GM19438 (cell line): ENCODE data around the gene NXN.
"Not testable (repeated sequence)": the region's sequence is repeated elsewhere in the genome, so short reads cannot be mapped to it uniquely, and the experiment has no call there.

ENCODE experiments used
- ATAC-seq: cut with Tn5 transposase; IDR thresholded peaks from one replicate; pipeline ENCODE4 v1.9.1; 2021; ENCODE audit warnings: low read depth; ENCODE audit not compliant: unreplicated experiment

Gene NXN

DNA sequence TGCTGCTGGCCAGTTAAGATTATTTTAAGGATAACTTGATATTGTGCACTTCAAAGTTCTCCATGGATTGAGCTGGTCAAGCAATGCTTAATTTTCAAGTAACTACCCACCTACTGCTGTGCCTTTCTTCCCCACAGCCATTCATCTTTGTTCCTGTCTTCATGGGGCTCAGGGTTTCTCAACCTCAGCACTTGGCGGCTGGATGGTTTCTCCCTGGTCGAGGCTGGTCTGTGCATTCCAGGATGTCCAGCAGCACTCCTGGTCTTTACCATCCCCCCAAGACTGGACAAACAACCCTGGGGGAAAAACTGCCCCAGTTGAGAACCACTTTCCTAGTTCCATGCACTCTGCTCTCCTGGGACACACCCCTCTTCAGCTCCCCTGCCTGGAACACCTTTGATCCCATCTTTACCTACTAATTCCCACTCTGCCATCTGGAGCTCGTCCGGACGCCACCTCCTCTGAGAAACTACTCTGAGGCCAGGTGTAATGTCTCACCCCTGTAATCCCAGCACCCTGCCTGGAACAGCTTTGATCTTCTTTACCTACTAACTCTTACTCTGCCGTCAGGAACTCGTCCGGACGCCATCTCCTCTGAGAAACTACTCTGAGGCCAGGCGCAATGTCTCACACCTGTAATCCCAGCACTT lies 81.5 kb downstream of the NXN start:
- ATAC-seq, result no peak

DNA sequence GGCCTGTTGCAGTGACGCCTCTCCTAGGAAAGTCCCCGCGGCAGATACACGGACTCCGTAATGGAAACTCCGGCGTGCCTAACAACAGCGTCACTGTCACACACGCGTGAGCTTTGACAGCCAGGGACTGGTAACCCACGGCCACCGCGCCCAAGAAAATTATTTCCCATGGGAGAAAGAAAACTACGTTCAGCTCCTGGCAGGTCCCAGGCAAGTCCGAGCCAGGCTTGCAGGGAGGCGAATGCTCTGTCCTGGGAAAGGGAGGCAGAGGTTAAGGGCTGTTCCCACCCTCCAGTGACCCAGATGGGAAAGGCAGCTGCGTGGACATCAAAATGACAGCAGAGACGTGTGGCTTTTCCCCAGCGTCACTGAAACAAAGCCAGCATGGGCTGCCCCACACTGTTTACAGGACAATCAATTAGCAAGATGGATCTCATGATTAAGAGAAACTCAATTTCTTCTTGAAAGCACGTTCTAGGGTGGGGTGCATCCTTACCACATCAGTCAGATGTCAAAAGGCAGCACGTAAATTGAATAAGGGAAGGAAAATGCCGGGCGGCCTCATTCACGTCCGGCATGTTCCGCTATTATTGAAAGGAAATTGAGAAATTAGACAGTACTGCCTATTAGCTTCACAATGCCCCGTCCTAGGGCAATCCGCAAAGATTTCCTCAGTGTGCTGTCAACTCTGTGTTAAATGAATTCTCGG lies 82.5 kb downstream of the NXN start:
- ATAC-seq, result no peak

DNA sequence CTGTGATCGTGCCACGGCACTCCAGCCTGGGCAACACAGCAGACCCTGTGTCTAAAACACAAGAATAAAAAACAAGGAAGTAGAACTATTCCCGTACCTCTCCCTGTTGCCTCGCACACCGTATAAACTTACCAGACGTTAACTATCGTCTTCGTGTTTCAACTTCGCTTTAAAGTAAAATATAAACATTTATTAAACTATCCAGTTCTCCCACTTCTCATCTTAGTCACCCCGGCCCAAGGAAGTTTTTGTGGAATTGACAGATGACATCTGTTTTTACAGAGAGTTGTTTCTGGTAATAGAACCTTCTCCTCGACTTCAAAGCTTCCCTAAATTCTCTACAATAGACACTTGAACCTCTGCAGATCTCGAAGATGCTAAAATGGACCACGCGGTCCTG lies 83.1 kb downstream of the NXN start:
- ATAC-seq, result no peak

DNA sequence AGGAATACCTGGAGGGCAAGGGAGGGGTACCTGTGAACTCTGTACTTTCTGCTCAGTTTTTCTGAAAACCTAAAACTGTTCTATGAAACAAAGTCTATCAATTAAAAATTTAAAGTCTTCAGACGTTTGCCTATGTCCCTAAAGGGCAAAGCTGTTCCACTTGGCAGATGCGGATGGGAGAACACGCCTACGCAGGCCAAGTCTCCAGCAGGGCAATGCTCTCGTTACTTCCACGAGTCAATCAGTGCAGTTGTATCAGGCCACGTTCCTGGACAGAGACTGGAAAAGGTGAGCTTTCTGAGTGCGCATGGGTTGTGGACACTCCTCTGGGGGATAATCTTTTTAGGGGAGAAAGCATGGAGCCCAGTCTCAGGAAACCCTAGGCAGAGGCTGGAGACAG lies 86.6 kb downstream of the NXN start:
- ATAC-seq, result no peak

DNA sequence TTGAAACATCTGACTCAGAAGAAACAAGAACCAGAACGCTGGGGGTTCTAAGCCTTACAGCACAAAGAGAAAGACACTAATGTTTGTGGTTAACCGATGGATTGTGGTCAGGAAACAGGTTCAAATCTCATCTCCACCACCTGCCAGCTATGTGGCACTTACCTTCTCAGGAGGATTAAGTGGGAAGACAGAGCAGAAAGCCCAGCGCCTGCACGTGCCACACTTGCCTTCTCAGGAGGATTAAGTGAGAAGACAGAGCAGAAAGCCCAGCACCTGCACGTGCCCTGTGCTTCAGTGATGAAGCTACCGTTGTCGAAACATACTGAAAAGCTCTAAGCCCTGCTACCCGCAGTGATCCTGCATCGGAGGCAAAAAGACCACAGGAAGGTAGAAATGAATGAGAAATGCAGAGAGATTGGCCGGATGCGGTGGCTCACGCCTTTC lies 90.6 kb downstream of the NXN start:
- no peak for ATAC-seq

DNA sequence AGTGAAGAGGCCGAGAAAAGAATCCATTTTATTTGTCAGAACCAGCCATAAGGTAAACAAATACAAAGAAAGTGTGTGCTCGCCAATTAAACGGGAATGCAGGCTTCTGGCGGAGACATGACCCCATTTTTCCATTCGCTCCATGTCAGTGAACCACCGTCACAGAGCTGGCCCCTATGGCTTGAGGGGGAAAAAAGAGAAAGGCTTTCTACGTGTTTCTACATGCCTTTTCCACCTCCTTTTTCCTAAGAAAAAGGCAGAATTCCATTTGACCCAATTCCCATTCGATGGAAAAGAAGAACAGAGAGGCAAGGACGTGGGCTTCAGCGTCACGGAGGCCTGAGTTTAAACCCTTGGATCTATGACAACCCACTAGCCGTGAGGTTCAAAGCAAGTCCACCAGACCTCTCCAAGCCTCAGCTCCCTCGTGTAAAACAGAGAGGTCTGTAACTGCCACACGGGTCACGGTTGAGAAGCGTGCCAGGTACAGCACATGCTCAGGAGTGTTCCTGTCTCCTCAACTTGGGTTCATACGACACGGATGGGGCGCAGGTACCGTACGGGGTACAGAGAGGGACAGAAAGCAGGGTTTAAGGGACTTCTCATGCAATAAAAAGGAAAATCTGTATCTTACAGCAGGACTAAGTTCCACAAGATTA lies 91.9 kb downstream of the NXN start:
- ATAC-seq, result no peak

DNA sequence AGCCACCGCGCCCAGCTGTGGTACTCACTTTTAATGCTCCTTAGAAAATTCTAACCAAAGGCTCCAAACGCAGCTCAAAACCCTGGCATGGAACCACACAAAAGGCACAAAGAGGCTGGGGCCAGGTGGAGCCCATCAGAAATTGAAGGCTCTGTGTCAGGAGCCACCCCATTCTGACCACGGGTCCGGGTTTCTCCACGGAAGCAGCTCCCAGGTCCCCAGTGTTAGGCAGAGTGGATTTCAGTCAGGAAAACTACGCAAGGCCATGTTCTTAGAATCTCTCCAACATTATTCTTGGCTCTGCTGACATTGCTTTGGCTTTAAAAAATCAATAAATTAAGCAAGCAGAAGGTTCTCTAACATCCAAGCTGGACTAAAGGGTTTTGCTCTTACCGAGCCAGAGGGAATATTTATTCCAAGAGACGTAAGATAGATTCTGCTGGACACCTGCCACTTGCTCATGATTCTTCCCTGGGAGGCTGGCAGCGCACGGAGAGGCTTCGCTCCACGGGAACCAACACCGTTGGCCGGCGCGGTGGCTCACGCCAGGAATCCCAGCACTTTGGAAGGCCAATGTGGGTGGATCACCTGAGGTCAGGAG lies 93.5 kb downstream of the NXN start:
- ATAC-seq, result no peak

DNA sequence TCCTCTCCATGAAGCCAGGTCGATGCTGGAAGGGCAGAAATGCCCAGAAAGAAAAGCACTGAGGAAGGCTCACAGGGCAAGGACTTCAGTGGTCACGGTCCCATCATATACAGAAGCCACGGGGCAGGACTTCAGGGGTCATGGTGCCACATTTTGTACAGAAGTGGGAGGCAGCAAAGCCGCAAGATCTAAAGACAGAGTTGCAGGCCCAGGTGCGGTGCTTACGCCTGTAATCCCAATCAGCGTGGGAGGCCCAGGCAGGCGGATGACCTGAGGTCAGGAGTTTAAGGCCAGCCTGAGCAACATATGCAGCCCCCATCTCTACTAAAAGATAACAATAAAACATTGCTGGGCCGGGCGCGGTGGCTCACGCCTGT lies 96.0 kb downstream of the NXN start:
- ATAC-seq, result no peak

DNA sequence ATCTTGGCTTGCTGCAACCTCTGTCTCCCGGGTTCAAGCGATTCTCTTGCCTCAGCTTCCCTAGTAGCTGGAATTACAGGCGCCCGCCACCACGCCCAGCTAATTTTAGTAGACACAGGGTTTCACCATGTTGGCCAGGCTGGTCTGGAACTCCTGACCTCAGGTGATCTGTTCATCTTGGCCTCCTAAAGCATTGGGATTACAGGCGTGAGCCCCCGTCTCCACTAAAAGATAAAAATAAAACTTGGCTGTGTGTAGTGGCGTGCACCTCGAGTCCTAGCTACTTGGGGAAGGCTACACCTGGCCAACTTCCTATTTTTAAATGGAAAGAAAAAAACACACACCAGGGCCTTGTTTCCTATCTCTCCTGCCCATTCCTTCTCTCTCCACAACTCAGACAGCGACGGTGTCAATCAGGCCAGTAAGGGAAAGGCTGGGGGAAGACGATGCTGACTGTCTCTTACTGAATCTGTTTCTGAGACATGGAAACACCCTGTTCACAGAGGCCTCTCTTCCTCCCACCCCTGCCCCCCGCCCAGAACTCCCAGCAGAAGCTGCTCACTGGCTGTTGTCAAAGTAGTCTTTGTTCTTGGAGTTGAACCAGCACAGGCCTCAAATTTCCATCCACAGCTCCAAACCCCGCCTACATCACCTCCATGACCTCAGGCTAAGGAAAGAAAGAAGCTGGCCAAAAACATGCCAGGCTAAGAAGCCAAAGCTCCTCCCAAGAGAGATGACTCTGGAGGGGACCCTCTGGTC lies 96.6 kb downstream of the NXN start:
- ATAC-seq, result no peak

DNA sequence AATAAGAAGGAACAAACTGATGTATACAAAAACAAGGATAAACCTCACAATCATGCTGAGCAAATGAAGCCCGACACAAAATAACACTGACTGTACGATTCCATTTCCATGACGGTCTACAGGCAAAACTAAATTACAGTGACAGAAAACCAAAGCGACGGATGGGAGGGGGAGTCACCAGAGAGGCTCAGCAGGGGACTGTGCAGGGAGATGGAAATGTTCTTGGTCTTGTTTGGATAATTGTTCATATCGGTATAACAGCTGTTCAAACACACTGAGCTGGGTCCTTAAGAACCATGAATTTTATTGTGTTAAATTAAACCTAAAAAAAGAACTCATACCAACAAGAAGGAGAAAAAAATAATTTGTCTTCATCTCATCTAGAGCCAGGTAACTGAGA lies 97.8 kb downstream of the NXN start:
- no peak for ATAC-seq

DNA sequence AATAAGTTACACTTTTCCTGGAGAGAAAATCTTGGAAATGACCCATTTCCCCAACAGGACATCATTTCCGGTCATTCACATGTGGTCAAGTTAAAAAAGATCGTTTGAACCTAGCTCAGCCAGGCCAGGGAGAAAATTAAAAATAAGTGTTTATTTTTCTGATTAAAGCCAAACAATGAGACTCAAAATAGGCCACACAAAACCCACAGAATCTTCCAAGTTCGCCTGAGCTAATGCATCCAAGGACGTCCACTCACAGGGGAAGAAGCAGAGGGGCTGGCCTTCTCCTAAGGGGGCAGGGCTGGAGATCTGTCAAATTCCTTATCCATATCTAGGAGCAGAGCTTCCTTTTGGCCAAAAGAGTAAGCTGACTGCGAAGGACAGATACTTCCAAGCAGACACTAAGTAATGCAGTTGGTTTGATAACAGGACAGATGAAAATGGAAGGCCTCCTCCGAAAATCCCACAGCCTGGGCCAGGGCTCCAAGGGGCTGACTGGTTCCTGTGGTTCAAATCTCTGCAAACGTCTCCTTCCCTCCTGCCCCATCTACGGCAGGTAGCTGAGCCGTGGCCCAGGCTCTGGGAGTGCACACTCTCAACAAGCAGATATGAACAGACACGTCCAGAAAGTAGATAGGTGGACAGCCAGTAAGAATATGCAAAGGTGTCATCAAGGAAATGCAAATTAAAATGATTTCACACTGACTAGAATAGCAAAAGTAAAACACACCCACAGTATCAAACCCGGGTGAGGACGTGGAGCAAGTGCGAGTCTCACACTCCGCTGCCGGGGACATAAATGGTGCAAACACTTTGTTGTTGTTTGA lies 98.9 kb downstream of the NXN start:
- ATAC-seq, result no peak

DNA sequence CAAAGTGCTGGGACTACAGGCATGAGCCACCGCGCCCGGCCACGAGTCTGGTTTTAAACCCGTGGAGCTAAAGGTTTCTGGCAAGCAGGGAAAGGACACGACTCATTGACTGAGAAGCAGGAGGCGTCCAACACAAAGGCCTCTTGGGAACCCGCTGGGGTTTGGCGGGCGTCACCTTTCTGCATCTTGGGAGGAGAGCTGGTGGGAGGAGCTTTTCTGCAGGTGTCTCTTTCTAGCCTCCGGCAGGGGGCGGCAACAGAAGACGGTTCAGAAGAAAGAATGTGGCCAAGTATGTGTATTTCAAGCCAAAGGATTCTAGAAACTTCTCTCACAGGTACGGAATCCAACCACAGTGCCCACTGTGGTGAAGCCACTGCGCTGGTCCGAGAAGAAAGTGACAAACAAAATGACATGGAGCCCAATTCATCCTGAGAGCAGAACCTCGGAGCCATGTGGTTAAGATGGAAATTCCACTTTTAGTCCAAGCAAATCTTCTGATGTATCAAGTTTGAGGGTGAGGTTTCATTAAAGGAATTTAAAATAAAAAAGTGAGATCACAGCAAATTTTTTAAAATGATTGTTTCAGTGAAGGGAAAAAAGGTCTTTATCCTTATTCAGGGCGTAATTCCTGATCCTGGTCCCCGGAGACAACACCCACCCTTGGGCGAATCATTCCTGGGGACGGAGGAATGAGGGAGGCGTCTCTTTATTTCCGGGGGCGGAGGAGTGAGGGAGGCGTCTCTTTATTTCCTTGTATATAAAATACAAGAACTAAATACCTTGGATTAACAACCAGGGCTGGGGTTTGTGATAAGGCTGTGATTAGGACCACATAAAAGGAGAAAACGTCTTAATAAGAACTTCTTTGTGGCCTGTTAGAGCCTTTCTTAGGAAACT lies 99.8 kb downstream of the NXN start:
- no peak for ATAC-seq

DNA sequence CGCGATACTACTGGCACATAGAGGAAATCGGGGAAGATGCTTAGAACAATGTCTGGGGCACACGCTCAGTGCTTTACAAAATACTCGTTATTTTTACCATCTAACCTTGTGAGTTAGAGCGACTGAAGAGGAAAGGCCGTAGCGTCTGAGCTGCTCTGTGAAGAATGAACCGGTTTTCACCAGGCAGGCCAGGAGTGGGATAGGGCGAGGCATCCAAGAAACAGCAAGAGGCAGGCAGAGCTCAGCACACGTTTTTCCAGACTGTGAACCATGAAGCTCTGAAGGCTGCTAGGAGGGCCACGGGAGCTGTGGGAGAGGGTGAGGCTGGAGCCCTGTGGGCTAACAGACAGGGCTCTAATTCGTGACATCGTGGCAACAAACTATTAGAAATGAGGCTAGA lies 101.9 kb downstream of the NXN start:
- no peak for ATAC-seq

DNA sequence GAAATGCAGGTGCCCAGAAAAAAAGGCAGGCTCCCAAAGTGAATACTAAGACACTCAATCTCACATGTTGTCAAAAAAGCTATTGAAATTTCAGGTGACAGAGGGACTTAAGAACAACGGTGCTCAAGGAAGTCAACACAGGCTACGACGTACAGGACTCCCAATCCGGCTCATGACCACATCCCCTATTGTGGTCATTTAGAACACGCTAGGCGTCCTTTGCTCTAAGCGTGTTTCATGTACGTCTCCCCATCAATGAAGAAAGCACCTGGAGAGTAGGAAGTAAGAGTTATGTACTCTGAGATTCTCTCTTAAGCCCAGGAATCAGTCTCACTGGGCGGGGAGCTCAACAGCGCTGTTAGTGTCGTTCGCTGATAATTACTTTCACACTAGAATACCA lies 103.3 kb downstream of the NXN start:
- no peak for ATAC-seq

DNA sequence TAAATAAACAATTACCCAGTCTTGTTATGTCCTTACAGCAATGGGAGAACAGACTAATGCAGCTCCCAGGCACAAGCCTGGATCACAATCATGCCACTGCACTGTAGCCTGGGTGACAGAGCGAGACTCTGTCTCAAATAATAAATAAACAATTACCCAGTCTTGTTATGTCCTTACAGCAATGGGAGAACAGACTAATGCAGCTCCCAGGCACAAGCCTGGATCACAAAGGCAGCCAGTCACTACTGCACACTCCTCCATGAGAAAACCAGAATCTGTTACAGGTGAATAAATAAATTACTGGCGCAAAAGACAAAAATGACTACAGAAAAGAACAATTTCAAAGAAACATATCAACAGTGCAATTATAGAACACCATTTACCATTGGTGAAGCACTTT lies 105.0 kb downstream of the NXN start:
- not testable (repeated sequence) for ATAC-seq

DNA sequence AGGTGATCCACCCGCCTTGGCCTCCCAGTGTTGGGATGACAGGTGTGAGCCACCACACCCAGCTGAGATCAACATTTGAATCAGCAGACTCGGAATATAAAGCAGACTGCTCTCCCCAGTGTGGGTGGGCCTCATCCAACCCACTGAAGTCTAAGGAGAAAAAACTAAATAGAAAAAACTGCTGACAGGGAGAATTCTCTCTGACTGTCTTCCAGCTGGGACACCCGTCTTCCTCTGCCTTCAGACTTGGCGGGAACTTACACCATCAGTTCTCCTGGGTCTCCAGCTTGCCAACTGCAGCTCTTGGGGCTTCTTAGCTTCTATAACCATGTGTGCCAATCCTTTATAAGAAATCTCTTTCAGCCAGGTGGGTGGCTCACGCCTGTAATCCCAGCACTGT lies 106.7 kb downstream of the NXN start:
- ATAC-seq, result no peak

DNA sequence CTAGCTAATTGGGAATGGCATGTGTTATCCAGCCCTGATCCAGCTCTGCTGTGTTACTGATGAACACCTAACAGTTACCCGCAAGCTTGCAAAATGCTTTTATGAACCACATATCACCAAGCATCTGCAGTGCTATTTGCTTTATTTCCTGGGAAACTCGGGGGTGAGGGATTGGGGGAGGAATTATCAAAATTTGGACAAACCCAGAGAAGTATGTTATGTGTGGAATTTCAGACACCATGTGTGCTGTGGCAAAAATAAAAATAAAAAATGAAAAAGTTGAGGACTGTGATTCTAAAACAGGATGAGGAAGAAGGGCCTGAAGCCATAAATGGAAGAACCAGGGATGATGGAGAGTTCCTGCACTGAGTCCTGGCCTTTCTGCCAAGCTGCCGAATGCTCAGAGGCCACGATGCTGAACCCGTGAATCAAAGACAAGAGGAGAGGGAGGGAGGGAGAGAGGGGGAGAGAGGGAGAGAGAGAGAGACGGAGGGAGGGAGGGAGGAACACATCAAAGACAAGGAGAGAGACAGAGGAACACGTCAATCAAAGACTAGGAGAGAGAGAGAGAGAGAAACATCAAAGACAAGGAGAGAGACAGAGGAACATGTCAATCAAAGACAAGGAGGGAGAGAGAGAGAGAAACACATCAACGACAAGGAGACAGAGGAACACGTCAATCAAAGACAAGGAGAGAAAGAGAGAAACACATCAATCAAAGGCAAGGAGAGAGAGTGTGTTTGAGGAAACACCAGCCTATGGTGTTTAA lies 107.6 kb downstream of the NXN start:
- no peak for ATAC-seq
